WI38 (cell line): ENCODE results near the gene DENND2D.

Experiments
- H3K4me3 ChIP-seq: 2 replicates; pipeline ENCODE4 v1.5.1; 2011; ENCODE audit warnings: low read depth, mild to moderate bottlenecking, control low read depth, low read length
- TF ChIP-seq, protein P1 (sequence below): IDR thresholded peaks from 2 replicates; pipeline ENCODE4 v1.5.1; 2012; ENCODE audit warnings: low read depth, mild to moderate bottlenecking, control low read depth, low read length

The DENND2D gene

DNA sequence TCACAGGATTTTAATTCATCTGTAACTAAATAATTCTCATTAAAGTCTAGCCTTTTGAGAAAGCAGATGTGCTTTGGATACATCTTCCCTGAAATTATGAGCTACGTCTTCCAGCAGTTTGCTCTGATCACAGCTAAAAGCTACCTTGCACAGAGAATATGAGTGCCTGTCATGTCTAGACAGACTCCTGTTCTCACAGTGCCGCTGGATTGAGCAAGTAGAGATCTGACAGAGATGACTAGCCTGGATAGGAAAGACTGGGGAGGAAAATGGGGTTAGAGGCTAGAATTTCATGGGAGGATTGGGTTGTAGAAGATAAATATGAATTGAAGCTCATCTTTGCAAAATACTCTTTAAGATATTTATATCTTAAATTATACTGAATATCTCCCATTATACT is 36.3 kb downstream of the DENND2D start:
- TF ChIP-seq, protein P1, sequence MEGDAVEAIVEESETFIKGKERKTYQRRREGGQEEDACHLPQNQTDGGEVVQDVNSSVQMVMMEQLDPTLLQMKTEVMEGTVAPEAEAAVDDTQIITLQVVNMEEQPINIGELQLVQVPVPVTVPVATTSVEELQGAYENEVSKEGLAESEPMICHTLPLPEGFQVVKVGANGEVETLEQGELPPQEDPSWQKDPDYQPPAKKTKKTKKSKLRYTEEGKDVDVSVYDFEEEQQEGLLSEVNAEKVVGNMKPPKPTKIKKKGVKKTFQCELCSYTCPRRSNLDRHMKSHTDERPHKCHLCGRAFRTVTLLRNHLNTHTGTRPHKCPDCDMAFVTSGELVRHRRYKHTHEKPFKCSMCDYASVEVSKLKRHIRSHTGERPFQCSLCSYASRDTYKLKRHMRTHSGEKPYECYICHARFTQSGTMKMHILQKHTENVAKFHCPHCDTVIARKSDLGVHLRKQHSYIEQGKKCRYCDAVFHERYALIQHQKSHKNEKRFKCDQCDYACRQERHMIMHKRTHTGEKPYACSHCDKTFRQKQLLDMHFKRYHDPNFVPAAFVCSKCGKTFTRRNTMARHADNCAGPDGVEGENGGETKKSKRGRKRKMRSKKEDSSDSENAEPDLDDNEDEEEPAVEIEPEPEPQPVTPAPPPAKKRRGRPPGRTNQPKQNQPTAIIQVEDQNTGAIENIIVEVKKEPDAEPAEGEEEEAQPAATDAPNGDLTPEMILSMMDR = no peak
- no peak overlapping the region for H3K4me3 ChIP-seq

DNA sequence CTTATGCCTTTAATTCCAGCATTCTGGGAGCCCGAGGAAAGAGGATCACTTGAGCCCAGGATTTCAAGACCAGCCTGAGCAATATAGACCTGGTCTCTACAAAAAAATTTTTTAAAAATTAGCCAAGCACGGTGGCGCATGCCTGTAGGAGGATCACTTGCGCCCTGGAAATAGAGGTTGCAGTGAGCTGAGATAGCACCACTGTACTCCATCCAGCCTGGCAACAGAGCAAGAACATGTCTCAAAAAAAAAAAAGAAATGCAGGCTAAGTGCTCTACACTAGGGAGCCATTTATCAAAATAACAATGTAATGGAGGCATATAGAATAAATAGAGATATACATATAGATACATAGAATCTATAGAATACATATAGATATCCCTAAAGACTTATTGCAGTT is 37.1 kb downstream of the DENND2D start:
- TF ChIP-seq, protein P1 = no peak
- H3K4me3 ChIP-seq = no peak overlapping the region

DNA sequence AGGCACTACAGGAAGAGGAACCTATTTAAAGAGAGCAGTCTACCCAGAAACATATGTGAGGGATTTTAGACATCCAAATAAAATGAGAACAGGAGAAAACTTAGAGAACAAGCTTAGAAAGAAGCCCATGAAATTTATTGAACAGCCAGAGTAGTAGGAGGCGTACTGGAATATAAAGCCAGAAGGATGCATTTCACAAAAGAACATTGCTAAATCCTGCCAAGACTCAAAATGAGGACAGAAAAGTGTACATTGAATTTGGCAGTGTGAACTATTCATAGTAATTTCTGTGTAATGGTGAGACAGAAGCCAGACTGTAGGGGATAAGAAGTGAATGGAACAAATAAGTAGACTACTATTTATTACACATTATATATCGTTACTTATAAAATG is 38.0 kb downstream of the DENND2D start:
- TF ChIP-seq, protein P1 = no peak
- H3K4me3 ChIP-seq = no peak overlapping the region

DNA sequence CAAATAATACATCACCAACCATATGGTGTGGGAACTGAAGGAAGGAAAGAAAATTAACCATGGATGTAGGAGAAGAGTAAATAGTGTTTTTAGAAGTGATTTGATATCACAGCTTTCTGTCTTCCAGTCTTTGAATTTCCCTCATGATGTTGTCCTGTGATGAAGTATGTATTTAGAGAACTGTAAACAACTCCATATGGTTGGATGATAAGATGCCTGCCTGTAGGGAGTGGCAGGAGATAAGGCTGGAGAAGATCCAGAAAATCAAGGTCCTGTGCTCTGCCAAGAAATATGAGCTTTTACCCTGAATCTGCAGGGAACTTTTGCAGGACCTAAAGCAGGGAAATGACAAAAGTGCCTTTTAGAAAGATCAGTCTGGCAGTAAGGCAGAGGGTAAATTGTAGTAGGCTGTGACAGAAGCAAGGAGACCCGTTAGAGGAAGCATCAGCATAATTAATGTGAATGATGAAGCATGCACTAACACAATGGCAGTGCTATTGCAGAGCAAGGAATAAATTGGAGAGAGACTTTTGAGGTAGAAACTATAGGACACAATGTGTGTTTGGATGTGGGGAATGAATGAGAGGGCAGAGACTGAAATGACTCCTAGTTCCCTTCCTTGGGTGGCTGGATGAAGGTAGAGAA is 38.5 kb downstream of the DENND2D start:
- TF ChIP-seq, protein P1 = no peak
- H3K4me3 ChIP-seq = no peak overlapping the region

DNA sequence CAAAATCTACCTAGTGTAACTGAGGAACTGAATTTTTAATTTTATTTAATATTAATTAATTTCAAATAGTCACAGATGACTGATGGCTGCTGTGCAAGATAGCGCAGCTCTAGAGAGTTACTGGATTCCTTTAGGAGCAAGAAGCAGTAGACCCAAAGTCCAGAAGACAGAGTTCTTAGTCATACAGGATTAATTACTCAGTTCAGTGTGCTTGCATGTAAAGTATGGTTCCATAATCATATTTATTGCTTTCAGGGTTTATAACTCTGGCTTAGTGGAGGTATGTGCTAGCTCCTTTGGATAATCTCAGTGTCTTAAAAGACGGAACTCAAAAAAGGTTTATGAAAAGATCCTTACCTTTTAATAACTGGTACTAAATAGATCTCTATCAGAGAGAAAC is 43.0 kb downstream of the DENND2D start:
- no peak overlapping the region for H3K4me3 ChIP-seq
- TF ChIP-seq, protein P1 = no peak

DNA sequence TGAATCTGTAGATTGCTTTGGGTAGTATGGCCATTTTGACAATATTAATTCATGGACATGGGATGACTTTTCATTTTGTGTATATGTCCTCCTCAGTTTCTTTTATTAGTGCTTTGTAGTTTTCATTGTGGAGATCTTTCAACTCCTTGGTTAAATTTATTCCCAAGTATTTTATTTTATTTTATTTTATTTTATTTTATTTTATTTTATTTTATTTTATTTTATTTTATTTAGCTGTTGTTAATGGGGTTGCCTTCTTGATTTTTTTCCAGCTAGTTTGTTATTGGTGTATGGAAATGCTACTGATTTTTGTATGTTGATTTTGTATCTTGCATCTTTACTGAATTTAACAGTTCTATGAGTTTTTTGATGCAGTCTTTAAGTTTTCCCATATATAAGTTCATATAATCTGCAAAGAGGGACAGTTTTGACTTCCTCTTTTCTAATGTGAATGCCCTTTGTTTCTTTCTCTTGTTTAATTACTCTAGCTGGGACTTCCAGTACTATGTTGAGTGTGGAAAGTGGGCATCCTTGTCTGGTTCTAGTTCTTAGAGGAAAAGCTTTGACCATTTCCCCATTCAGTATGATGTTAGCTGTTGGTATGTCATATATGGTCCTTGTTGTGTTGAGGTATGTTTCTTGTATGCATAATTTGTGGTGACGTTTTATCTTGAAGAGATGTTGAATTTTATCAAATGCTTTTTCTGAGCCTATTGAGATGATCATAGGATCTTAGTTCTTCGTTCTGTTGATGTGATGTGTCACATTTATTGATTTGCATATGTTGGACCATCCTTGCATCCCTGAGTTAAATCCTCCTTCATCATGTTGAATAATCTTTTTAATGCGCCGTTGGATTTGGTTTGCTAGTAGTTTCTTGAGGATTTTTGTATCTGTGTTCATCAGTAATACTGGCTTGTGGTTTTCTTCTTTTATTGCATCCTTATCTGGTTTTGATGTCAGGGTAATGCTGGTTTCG is 46.1 kb downstream of the DENND2D start:
- H3K4me3 ChIP-seq = no peak overlapping the region
- TF ChIP-seq, protein P1 = no peak

DNA sequence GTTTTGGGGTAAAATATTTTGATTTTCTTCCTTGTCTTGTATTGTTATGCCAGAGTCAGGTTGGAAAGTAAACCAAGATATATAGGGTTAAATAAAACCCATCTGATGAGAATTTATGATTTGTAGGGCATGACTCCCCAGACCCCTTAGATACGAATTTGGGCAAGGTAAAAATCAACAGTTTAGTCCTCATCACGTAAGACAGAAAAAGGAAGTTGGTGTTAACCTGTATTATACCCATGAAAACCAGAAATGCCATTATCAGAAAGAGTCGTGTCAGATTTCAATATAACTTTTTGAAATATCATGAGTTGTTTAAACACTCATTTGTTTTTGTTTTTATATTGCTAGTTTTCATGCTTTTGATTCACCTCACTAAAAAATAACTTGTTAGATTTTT is 48.6 kb downstream of the DENND2D start:
- TF ChIP-seq, protein P1 = no peak
- H3K4me3 ChIP-seq = no peak overlapping the region
